Smooth muscle cell of the umbilical artery (primary cell): ENCODE data around the gene MYH15. TPM values are rescaled to one million over a fixed set of nuclear protein-coding genes. Genes with fewer than 3 reads are reported as not detected.

Experiments
- total RNA-seq: library from RNA; depleted of rRNA; stranded (reverse); fragments of >200 nt; gene quantifications from 2 replicates; pipeline ENCODE4 v1.2.3, GENCODE V29; 2014

Gene MYH15
- total RNA-seq: 1.2 and 8.1 TPM in 2 replicates

GRCh38 chr3:108510496-108510895 is at the start of gene MYH15:
MYH15 (minus strand) TSS chr3:108510596; CDS start chr3:108510530, 66 bp downstream.

Other genes starting within 250 kb of the MYH15 start
- gene HHLA2, start 214.0 kb downstream of the MYH15 start, total RNA-seq: 0.05 TPM in 1 of 2 replicates, not detected in the other
- gene CIP2A, start 78.8 kb upstream of the MYH15 start, total RNA-seq: 4.8 and 19.8 TPM in 2 replicates
- 14.2 and 16.6 TPM in 2 replicates for gene DZIP3, start 79.1 kb upstream of the MYH15 start, total RNA-seq
- gene RETNLB, start 246.8 kb upstream of the MYH15 start, total RNA-seq: not detected in 2 replicates